ENCODE measurements around the gene LUZP2. TPM values are rescaled to one million over a fixed set of nuclear protein-coding genes. Genes with fewer than 3 reads are reported as not detected.

The LUZP2 gene
- total RNA-seq, 1 experiment from 2014 or later: 3.8 TPM

GRCh38 chr11:24848857-24849256 lies 352.0 kb downstream of the LUZP2 start:
- Mint-ChIP-seq H3K4me3 (no peak overlapping the region), H3K27me3 (ENCODE audit: low read depth) (no peaks in the 10 kb centered on the region), H3K9me3 (peaks cover 41% of the 10 kb centered on the region), H3K27ac (no peak overlapping the region), H3K4me1 (0 out of 2 replicates have a peak, but pooled peaks cover 7% of the 10 kb centered on the region), H3K36me3 (peaks cover 3% of the 10 kb centered on the region; the same call in 1 of the 2 replicates)
- ChIA-PET POLR2A (no interaction called here), CTCF (no interaction called here)
- TF ChIP-seq GABPB1 (CRISPR knock-in tag; IDR thresholded peaks at IDR 0.05): no peak
- TF ChIP-seq SMAD3 (CRISPR knock-in tag; IDR thresholded peaks at IDR 0.05; ENCODE audit: borderline replicate concordance): no peak
- TF ChIP-seq NR3C1 (CRISPR knock-in tag; conservative IDR thresholded peaks at IDR 0.05; ENCODE audit: low read depth): no peak
- ATAC-seq: no peak
- no peak for DNase-seq (ENCODE audit: low spot score)

- H3K36me3 Mint-ChIP-seq: peaks cover 10% of the 10 kb centered on the region
- H3K27ac Mint-ChIP-seq: no peak overlapping the region
- CTCF ChIA-PET: no interaction called here
- no peaks in the 10 kb centered on the region for H3K27me3 Mint-ChIP-seq (ENCODE audit: low read depth)
- H3K4me3 Mint-ChIP-seq: no peak overlapping the region
- DNase-seq (ENCODE audit: low spot score) (no peak), ATAC-seq (no peak)
- H3K4me1 Mint-ChIP-seq: 0 out of 2 replicates have a peak, but pooled peaks cover 1% of the 10 kb centered on the region
- POLR2A ChIA-PET: no interaction called here
- peaks cover 42% of the 10 kb centered on the region for H3K9me3 Mint-ChIP-seq
- TF ChIP-seq FOXP1 (CRISPR knock-in tag; IDR thresholded peaks at IDR 0.05; ENCODE audit: borderline replicate concordance) (no peak), KAT7 (CRISPR knock-in tag; IDR thresholded peaks at IDR 0.05; ENCODE audit: borderline replicate concordance) (no peak), OVOL2 (CRISPR knock-in tag; IDR thresholded peaks at IDR 0.05; ENCODE audit: borderline replicate concordance) (no peak), HMGXB4 (CRISPR knock-in tag; IDR thresholded peaks at IDR 0.05) (no peak), ATF2 (CRISPR knock-in tag; IDR thresholded peaks at IDR 0.05; ENCODE audit: borderline replicate concordance, low read depth) (no peak), E2F5 (CRISPR knock-in tag; IDR thresholded peaks at IDR 0.05) (no peak), MLX (CRISPR knock-in tag; IDR thresholded peaks at IDR 0.05) (no peak), NFYB (CRISPR knock-in tag; conservative IDR thresholded peaks at IDR 0.05; ENCODE audit: low read depth) (no peak), ZBTB43 (CRISPR knock-in tag; IDR thresholded peaks at IDR 0.05) (no peak), ARID4B (CRISPR knock-in tag; IDR thresholded peaks at IDR 0.05; ENCODE audit: borderline replicate concordance) (no peak), PRRX2 (CRISPR knock-in tag; IDR thresholded peaks at IDR 0.05) (no peak), SP1 (CRISPR knock-in tag; conservative IDR thresholded peaks at IDR 0.05) (no peak), JAZF1 (CRISPR knock-in tag; IDR thresholded peaks at IDR 0.05) (no peak), RELA (CRISPR knock-in tag; IDR thresholded peaks at IDR 0.05; ENCODE audit: borderline replicate concordance) (no peak), SMAD4 (CRISPR knock-in tag; IDR thresholded peaks at IDR 0.05) (no peak), ZBTB21 (CRISPR knock-in tag; IDR thresholded peaks at IDR 0.05; ENCODE audit: borderline replicate concordance) (no peak), JUN (CRISPR knock-in tag; IDR thresholded peaks at IDR 0.05) (no peak)
Observed at GRCh38 chr11:24855951-24856350, 359.1 kb downstream of the LUZP2 start.
